Measurements from ENCODE around the gene FHIT. TPM values are rescaled to one million over a fixed set of nuclear protein-coding genes. Genes with fewer than 3 reads are reported as not detected.

The FHIT gene
- total RNA-seq, 1 experiment from 2014 or later = 9.8 TPM

- DNase-seq = no peak
- H4K20me1 ChIP-seq (ENCODE audit: insufficient read depth) = no peaks in the 10 kb centered on the region
These were observed 1097.2 kb downstream of the FHIT start for GRCh38 chr3:60154011-60154410.

GRCh38 chr3:60153221-60153999 is 1097.8 kb downstream of the FHIT start:
- H3K79me2 ChIP-seq (ENCODE audit: low read depth) = no peaks in the 10 kb centered on the region
- H4K20me1 ChIP-seq (ENCODE audit: insufficient read depth) = no peaks in the 10 kb centered on the region
- H3K4me3 ChIP-seq = no peak overlapping the region
- TF ChIP-seq CTCF (conservative IDR thresholded peaks at IDR 0.05) = no peak
- no peak for TF ChIP-seq EZH2 (IDR thresholded peaks at IDR 0.05; ENCODE audit: low read depth)
- H3K9me3 ChIP-seq (ENCODE audit: insufficient read depth, low read depth) = no peaks in the 10 kb centered on the region
- H3K4me2 ChIP-seq = no peak overlapping the region
- intact Hi-C loops (cut with micrococcal nuclease; ENCODE audit: unreplicated experiment) = no loop called here
- ChIA-PET CTCF (no interaction called here), POLR2A (ENCODE audit: unreplicated experiment) (no interaction called here)
- no peak for DNase-seq
- no peaks in the 10 kb centered on the region for H3K36me3 ChIP-seq (ENCODE audit: low read depth)
- no peak overlapping the region for H3K27ac ChIP-seq
- no peak overlapping the region for H2AFZ ChIP-seq
- H3K4me1 ChIP-seq (replicated peaks; ENCODE audit: insufficient read depth) = no peaks in the 10 kb centered on the region
- no peaks in the 10 kb centered on the region for H3F3A ChIP-seq (ENCODE audit: insufficient read depth, low read depth)
- BruUV-seq (replicated peaks) = no TSS peak
- H3K9me2 ChIP-seq (ENCODE audit: insufficient read depth) = no peaks in the 10 kb centered on the region
- no peaks in the 10 kb centered on the region for H3K27me3 ChIP-seq (ENCODE audit: insufficient read depth, low read depth)

More at GRCh38 chr3:60154011-60154410, 1097.2 kb downstream of the FHIT start:
- TF ChIP-seq EZH2 (IDR thresholded peaks at IDR 0.05; ENCODE audit: low read depth) (no peak), CTCF (conservative IDR thresholded peaks at IDR 0.05) (no peak)
- no peak overlapping the region for H3K27ac ChIP-seq
- H3K4me1 ChIP-seq (replicated peaks; ENCODE audit: insufficient read depth) = no peaks in the 10 kb centered on the region
- no peaks in the 10 kb centered on the region for H3K9me3 ChIP-seq (ENCODE audit: insufficient read depth, low read depth)
- H3F3A ChIP-seq (ENCODE audit: insufficient read depth, low read depth) = no peaks in the 10 kb centered on the region
- BruUV-seq (replicated peaks) = no TSS peak
- no peak overlapping the region for H3K4me3 ChIP-seq
- no peak overlapping the region for H3K4me2 ChIP-seq
- no peaks in the 10 kb centered on the region for H3K27me3 ChIP-seq (ENCODE audit: insufficient read depth, low read depth)
- H3K36me3 ChIP-seq (ENCODE audit: low read depth) = no peaks in the 10 kb centered on the region
- intact Hi-C loops (cut with micrococcal nuclease; ENCODE audit: unreplicated experiment) = no loop called here
- H2AFZ ChIP-seq = no peak overlapping the region
- no peaks in the 10 kb centered on the region for H3K9me2 ChIP-seq (ENCODE audit: insufficient read depth)
- no peaks in the 10 kb centered on the region for H3K79me2 ChIP-seq (ENCODE audit: low read depth)
- CTCF ChIA-PET = no interaction called here
- POLR2A ChIA-PET (ENCODE audit: unreplicated experiment) = no interaction called here

GRCh38 chr3:60149501-60149900 is 1101.8 kb downstream of the FHIT start:
- TF ChIP-seq EZH2 (IDR thresholded peaks at IDR 0.05; ENCODE audit: low read depth) (no peak), CTCF (conservative IDR thresholded peaks at IDR 0.05) (no peak)
- CTCF ChIA-PET = no interaction called here

More at GRCh38 chr3:60149501-60149900, 1101.8 kb downstream of the FHIT start:
- H3K36me3 ChIP-seq (ENCODE audit: low read depth) = no peaks in the 10 kb centered on the region
- no peaks in the 10 kb centered on the region for H4K20me1 ChIP-seq (ENCODE audit: insufficient read depth)
- no peaks in the 10 kb centered on the region for H3K9me3 ChIP-seq (ENCODE audit: insufficient read depth, low read depth)
- POLR2A ChIA-PET (ENCODE audit: unreplicated experiment) = no interaction called here
- H3K27ac ChIP-seq = no peak overlapping the region
- no peak for DNase-seq
- H3K4me2 ChIP-seq = no peak overlapping the region
- H3K27me3 ChIP-seq (ENCODE audit: insufficient read depth, low read depth) = no peaks in the 10 kb centered on the region
- no peak overlapping the region for H3K4me3 ChIP-seq
- no TSS peak for BruUV-seq (replicated peaks)
- H3K79me2 ChIP-seq (ENCODE audit: low read depth) = no peaks in the 10 kb centered on the region
- intact Hi-C loops (cut with micrococcal nuclease; ENCODE audit: unreplicated experiment) = no loop called here
- no peak overlapping the region for H2AFZ ChIP-seq
- H3K9me2 ChIP-seq (ENCODE audit: insufficient read depth) = no peaks in the 10 kb centered on the region
- H3F3A ChIP-seq (ENCODE audit: insufficient read depth, low read depth) = no peaks in the 10 kb centered on the region
- no peaks in the 10 kb centered on the region for H3K4me1 ChIP-seq (replicated peaks; ENCODE audit: insufficient read depth)

Measured in PC-9 (cell line).